ENCODE data around the gene JARID2.

The JARID2 gene

GRCh38 chr6:15245361-15246216 lies at the start of gene JARID2:
Gene JARID2, plus strand, starts transcription at chr6:15246069. Its CDS starts 471 bp downstream, at chr6:15246540.
- DNase-seq, result peak; percentile 96

GRCh38 chr6:15200087-15200486 lies 45.8 kb upstream of the JARID2 start:
- DNase-seq, result no peak

- no peak for DNase-seq
Measured at GRCh38 chr6:15205321-15205720, 40.5 kb upstream of the JARID2 start.

- no peak for DNase-seq
Measured at GRCh38 chr6:15206887-15207286, 39.0 kb upstream of the JARID2 start.

- no peak for DNase-seq
Measured at GRCh38 chr6:15207923-15208322, 37.9 kb upstream of the JARID2 start.

- DNase-seq, result no peak
Measured at GRCh38 chr6:15213838-15214400, 31.9 kb upstream of the JARID2 start.

GRCh38 chr6:15218401-15218800 lies 27.5 kb upstream of the JARID2 start:
- DNase-seq, result no peak

GRCh38 chr6:15220062-15220461 lies 25.8 kb upstream of the JARID2 start:
- no peak for DNase-seq

- no peak for DNase-seq
Measured at GRCh38 chr6:15227827-15228318, 18.0 kb upstream of the JARID2 start.

- no peak for DNase-seq
Measured at GRCh38 chr6:15230827-15231226, 15.0 kb upstream of the JARID2 start.

GRCh38 chr6:15232836-15233510 lies 12.9 kb upstream of the JARID2 start:
- no peak for DNase-seq

- no peak for DNase-seq
Measured at GRCh38 chr6:15234068-15234758, 11.7 kb upstream of the JARID2 start.

- DNase-seq, result no peak
Measured at GRCh38 chr6:15239616-15240364, 6.1 kb upstream of the JARID2 start.

GRCh38 chr6:15242503-15242902 lies 3.4 kb upstream of the JARID2 start:
- DNase-seq, result no peak

- DNase-seq, result no peak
Measured at GRCh38 chr6:15242937-15243614, 2.8 kb upstream of the JARID2 start.

- no peak for DNase-seq
Measured at GRCh38 chr6:15243910-15244619, 1.8 kb upstream of the JARID2 start.

- DNase-seq, result peak; percentile 65
Measured at GRCh38 chr6:15244620-15245360, 1.1 kb upstream of the JARID2 start.

GRCh38 chr6:15246217-15246665 lies 372 bp downstream of the JARID2 start:
- no peak for DNase-seq

- DNase-seq, result peak; percentile 49
Measured at GRCh38 chr6:15246666-15247499, 1.0 kb downstream of the JARID2 start.

All from CD4-positive, alpha-beta T cell treated with Interleukin-12 subunit alpha and Interleukin-12 subunit beta, for 1 hour (primary cell).